Measurements from ENCODE around the gene RNPEPL1.
A peak's percentile ranks its signal among the peaks of the same experiment; 100 is the strongest.

The RNPEPL1 gene

DNA sequence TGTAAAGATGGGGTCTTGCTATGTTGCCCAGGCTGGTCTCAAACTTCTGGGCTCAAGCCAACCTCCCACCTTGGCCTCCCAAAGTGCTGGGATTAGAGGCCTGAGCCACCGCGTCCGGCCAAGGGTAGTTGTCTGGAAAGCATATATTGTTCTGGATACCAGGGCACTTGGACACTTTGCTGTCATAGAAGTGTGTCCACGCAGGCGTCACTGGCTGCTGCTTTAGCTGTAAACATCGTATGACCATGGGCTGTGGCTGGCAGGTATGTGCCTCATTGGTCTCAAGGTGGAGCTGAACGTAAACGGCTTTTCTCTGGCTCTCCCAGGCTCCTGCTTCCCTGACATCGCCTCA, 53.8 kb downstream of the RNPEPL1 start:
- no peak for DNase-seq (ENCODE audit: low read depth in 1 of 2, low spot score in 1 of 2)
- peak overlapping the region; percentile 42 for H3K27ac ChIP-seq (replicated peaks)
- H3K4me3 ChIP-seq (replicated peaks; ENCODE audit: insufficient read depth, low read length), result no peak overlapping the region
- TF ChIP-seq SPI1 (IDR thresholded peaks at IDR 0.05; ENCODE audit: borderline replicate concordance, low read depth), result no peak
- H3K27me3 ChIP-seq (ENCODE audit: insufficient read depth, poor library complexity, severe bottlenecking), result no peaks in the 10 kb centered on the region

GRCh38 chr2:240622531-240623235, 54.4 kb downstream of the RNPEPL1 start:
- DNase-seq (ENCODE audit: low read depth in 1 of 2, low spot score in 1 of 2), result peak in 1 of 2 experiments; percentile 43
- Histone ChIP-seq H3K27ac (replicated peaks) (peak overlapping the region; percentile 42), H3K4me3 (replicated peaks; ENCODE audit: insufficient read depth, low read length) (no peak overlapping the region), H3K27me3 (ENCODE audit: insufficient read depth, poor library complexity, severe bottlenecking) (no peaks in the 10 kb centered on the region)
- TF ChIP-seq POLR2AphosphoS5 (IDR thresholded peaks at IDR 0.05; ENCODE audit: low read depth) (no peak), GABPA (IDR thresholded peaks at IDR 0.05; ENCODE audit: low read depth) (no peak)

DNA sequence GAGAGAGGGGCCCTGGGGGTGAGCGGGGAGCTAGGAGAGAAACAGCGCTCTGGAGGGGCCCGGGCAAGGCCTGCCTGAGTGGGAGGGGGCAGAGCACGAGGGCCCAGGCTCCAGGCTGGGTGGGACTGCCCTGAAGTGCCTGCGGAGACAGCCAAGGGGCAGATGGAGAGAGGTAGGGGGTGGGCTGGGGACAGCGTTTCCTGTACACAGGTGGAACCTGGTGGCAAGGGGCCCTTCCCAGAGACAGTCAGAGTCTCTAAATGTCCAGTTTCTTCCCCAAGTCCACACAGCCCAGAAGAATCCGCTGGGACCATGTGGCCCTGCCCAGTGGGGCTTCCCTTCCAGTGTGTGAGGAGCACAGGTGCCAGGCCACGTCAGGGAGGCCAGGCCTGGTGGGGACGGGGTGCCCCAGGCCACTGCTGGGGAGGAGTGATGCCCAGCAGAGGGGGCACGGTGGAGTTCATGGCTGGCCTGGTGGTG, 55.3 kb downstream of the RNPEPL1 start:
- TF ChIP-seq, protein P1, sequence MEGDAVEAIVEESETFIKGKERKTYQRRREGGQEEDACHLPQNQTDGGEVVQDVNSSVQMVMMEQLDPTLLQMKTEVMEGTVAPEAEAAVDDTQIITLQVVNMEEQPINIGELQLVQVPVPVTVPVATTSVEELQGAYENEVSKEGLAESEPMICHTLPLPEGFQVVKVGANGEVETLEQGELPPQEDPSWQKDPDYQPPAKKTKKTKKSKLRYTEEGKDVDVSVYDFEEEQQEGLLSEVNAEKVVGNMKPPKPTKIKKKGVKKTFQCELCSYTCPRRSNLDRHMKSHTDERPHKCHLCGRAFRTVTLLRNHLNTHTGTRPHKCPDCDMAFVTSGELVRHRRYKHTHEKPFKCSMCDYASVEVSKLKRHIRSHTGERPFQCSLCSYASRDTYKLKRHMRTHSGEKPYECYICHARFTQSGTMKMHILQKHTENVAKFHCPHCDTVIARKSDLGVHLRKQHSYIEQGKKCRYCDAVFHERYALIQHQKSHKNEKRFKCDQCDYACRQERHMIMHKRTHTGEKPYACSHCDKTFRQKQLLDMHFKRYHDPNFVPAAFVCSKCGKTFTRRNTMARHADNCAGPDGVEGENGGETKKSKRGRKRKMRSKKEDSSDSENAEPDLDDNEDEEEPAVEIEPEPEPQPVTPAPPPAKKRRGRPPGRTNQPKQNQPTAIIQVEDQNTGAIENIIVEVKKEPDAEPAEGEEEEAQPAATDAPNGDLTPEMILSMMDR (IDR thresholded peaks at IDR 0.05; ENCODE audit: insufficient read depth, low read length), result no peak
- TF ChIP-seq SPI1 (IDR thresholded peaks at IDR 0.05; ENCODE audit: borderline replicate concordance, low read depth) (no peak), GABPA (IDR thresholded peaks at IDR 0.05; ENCODE audit: low read depth) (no peak), POLR2AphosphoS5 (IDR thresholded peaks at IDR 0.05; ENCODE audit: low read depth) (no peak)
- TF ChIP-seq, protein P2, sequence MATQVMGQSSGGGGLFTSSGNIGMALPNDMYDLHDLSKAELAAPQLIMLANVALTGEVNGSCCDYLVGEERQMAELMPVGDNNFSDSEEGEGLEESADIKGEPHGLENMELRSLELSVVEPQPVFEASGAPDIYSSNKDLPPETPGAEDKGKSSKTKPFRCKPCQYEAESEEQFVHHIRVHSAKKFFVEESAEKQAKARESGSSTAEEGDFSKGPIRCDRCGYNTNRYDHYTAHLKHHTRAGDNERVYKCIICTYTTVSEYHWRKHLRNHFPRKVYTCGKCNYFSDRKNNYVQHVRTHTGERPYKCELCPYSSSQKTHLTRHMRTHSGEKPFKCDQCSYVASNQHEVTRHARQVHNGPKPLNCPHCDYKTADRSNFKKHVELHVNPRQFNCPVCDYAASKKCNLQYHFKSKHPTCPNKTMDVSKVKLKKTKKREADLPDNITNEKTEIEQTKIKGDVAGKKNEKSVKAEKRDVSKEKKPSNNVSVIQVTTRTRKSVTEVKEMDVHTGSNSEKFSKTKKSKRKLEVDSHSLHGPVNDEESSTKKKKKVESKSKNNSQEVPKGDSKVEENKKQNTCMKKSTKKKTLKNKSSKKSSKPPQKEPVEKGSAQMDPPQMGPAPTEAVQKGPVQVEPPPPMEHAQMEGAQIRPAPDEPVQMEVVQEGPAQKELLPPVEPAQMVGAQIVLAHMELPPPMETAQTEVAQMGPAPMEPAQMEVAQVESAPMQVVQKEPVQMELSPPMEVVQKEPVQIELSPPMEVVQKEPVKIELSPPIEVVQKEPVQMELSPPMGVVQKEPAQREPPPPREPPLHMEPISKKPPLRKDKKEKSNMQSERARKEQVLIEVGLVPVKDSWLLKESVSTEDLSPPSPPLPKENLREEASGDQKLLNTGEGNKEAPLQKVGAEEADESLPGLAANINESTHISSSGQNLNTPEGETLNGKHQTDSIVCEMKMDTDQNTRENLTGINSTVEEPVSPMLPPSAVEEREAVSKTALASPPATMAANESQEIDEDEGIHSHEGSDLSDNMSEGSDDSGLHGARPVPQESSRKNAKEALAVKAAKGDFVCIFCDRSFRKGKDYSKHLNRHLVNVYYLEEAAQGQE (IDR thresholded peaks at IDR 0.05; ENCODE audit: insufficient replicate concordance, low read depth), result no peak
- Histone ChIP-seq H3K27me3 (ENCODE audit: insufficient read depth, poor library complexity, severe bottlenecking) (no peaks in the 10 kb centered on the region), H3K27ac (replicated peaks) (peak overlapping the region; percentile 86)

DNA sequence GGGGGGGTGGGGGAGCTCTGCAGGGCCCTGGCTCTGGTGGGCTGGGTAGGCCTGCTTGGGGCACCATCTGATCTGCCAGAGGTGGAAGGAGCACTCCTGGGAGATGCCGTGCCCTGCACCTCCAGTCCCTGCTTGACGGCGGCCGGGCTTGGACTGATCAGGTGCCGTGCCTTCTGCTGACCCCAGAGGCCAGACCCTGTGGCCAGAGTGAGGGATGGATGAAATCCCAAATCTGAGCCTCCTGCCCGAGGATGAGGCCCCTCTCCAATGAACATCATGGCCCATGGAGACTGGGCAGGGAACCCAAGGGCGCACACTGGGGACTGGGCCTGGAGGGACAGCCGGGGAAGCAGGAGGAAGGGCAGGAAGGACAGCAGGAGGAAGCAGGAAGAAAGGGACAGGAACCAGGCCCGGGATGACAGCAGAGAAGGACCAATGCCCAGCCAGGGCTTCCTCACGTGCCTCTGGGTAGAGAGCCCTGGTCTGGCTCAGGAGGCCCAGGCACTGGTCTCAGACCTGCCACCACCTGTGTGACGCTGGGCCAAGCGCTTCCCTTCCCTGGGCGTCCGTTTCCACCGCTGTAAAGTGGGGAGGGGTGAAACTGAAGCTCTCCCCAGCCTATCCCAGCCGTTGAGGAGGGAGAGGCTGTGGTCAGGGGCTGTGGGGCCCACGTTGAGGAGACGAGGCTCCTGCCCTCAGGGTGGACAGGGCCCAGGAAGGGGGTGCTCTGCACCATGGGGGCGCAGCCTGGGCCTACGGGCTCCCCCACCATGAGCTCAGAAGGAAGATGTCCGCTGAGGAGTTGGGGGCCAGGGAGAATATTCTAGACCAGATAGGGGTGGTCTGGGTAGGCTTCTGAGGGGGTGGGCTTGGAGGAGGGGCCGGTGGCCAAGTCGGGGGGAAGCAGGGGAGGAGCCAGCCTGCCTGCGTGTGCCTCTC, 56.0 kb downstream of the RNPEPL1 start:
- H3K27ac ChIP-seq (replicated peaks), result peak overlapping the region; percentile 86
- H3K27me3 ChIP-seq (ENCODE audit: insufficient read depth, poor library complexity, severe bottlenecking), result no peaks in the 10 kb centered on the region
- TF ChIP-seq GABPA (IDR thresholded peaks at IDR 0.05; ENCODE audit: low read depth) (no peak), SPI1 (IDR thresholded peaks at IDR 0.05; ENCODE audit: borderline replicate concordance, low read depth) (no peak), POLR2AphosphoS5 (IDR thresholded peaks at IDR 0.05; ENCODE audit: low read depth) (no peak)
- TF ChIP-seq, protein P1 (IDR thresholded peaks at IDR 0.05; ENCODE audit: insufficient read depth, low read length), result no peak
- TF ChIP-seq, protein P2 (IDR thresholded peaks at IDR 0.05; ENCODE audit: insufficient replicate concordance, low read depth), result no peak
- DNase-seq (ENCODE audit: low read depth in 1 of 2, low spot score in 1 of 2), result peak; percentile 74 to 78
- H3K4me3 ChIP-seq (replicated peaks; ENCODE audit: insufficient read depth, low read length), result no peak overlapping the region

More for the DNA sequence above, 55.3 kb downstream of the RNPEPL1 start:
- H3K4me3 ChIP-seq (replicated peaks; ENCODE audit: insufficient read depth, low read length), result no peak overlapping the region
- no peak for DNase-seq (ENCODE audit: low read depth in 1 of 2, low spot score in 1 of 2)

All from HL-60 (cell line).